ENCODE measurements around the gene HOPX.
"Not testable (repeated sequence)": the region's sequence is repeated elsewhere in the genome, so short reads cannot be mapped to it uniquely, and the experiment has no call there.

HOPX gene

DNA sequence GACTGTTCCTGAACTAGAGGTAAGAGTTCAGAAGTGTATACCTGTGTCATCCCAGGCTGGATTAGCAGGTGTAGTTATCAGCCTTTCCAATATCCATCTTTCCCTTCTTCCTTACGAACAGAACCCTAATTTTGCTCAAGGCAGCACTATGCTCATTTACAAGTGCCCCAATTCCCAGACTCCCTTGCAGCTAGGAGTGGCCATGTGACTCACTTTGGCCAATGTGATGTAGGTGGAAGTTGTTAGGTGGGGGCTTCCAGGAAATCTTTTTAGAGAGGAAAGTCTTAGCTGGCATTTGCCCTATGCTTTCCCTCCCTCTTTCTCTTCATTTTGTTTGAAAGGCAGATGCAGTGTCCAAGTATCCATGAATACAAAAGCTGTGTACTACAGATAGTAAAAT, 34.8 kb downstream of the HOPX start:
- ATAC-seq (replicated peaks) (no peak), DNase-seq (no peak)
- peaks cover 26 to 32% of the 10 kb centered on the region in 2 donors for H3K4me1 Mint-ChIP-seq (ENCODE audit: low read depth in 2 of 2)
- H3K4me3 Mint-ChIP-seq: no peak overlapping the region
- H3K36me3 Mint-ChIP-seq (ENCODE audit: insufficient read depth): no peaks in the 10 kb centered on the region
- no peaks in the 10 kb centered on the region for H3K27me3 Mint-ChIP-seq
- no peaks in the 10 kb centered on the region for H3K9me3 Mint-ChIP-seq
- H3K27ac Mint-ChIP-seq: no peak overlapping the region

DNA sequence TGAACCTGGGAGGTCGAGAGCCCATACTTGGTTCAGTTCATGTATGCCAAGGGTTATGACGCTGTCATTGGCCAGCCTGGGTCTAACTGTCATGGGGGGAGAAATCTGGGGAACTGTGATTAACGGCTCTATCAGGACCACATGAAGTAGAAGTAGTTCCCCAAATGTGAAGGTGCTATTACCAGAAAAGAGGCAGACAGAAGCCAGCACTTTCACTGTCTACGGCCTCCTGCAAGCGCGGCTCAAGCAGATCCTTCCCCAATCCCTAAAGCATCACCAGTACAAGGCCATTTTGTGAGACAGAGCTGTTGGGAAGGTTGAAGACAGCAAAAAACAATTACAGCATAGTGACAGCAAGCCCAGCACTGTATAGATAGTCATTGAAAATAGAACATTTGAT, 37.5 kb downstream of the HOPX start:
- ATAC-seq (replicated peaks): no peak
- peaks cover 17 to 18% of the 10 kb centered on the region in 2 donors for H3K4me1 Mint-ChIP-seq (ENCODE audit: low read depth in 2 of 2)
- H3K4me3 Mint-ChIP-seq: no peak overlapping the region
- H3K36me3 Mint-ChIP-seq (ENCODE audit: insufficient read depth): no peaks in the 10 kb centered on the region
- no peaks in the 10 kb centered on the region for H3K9me3 Mint-ChIP-seq
- H3K27me3 Mint-ChIP-seq: no peaks in the 10 kb centered on the region
- no peak for DNase-seq
- H3K27ac Mint-ChIP-seq: peak overlapping the region in 1 of 2 donors; percentile 58

DNA sequence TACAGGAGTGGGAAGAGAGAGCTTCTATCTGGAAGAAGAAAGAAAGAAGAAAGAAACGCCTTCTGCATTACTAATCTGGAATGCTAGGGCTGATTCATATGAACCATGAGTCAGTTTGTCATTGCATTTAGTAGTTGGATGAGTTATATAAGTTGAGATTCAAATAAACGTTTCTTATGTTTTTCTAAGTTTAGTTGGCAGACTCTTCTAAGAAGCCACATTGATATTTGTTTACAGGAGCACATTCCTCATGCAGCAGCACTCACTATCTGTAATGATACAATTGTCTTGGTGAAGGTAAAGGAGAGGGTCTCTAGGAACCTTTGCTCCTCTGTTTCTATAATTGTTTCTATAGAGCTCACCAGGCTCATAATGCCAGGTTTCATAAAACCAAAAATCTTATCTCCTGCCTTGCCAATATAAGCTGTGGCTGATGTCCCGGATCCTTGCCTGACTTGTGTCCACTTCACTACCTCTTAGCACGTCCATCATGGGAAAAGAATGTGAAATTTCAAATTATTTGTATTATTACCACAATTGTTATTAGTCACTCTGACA, 39.5 kb downstream of the HOPX start:
- Mint-ChIP-seq H3K27ac (no peak overlapping the region), H3K9me3 (no peaks in the 10 kb centered on the region), H3K4me1 (ENCODE audit: low read depth in 2 of 2) (peaks cover 11 to 15% of the 10 kb centered on the region in 2 donors), H3K27me3 (no peaks in the 10 kb centered on the region), H3K4me3 (peak overlapping the region in 1 of 2 donors; percentile 35), H3K36me3 (ENCODE audit: insufficient read depth) (no peaks in the 10 kb centered on the region)
- DNase-seq (no peak), ATAC-seq (replicated peaks) (peak; percentile 40)

DNA sequence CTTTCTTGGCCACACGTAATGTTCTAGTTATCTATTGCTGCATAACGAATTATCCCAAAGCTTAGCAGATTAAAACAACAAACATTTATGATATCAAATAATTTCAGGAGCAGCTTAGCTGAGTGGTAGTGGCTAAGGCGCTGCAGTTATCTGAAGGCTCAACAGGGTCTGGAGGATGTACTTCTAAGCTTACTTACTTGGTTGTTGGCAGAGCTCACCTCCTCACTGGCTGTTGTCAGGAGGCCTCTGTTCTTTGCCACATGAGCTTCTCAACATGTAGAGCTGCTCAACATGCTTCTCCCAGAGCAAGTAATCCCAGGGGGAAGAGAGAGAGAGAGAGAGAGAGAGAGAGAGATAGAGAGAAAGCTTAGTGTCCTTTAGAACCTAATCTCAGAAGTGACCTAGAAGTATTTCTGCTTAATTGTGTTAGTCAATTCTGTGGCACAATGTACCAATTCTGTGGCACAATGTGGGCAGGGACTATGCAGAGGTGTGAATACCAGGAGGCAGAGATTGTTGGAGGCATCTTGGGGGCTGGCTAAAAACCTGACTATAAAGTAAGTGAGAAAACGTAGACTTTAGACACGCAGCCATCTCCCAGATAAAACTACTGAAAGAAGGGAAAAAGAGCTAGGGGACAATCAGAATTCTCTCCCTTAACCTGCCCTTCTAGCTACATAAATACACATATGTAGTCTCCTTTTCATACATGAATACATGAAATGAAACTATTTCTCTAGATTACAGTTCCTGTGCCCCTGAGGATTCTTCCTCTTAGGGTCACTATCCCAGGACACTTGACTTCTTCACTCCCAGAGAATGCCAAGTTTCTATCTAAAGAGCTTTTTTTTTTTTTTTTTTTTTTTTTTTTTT, 40.2 kb downstream of the HOPX start:
- Mint-ChIP-seq H3K4me1 (ENCODE audit: low read depth in 2 of 2) (peaks cover 11 to 15% of the 10 kb centered on the region in 2 donors), H3K27me3 (no peaks in the 10 kb centered on the region), H3K4me3 (peak overlapping the region; percentile 1 to 35), H3K9me3 (no peaks in the 10 kb centered on the region), H3K36me3 (ENCODE audit: insufficient read depth) (no peaks in the 10 kb centered on the region), H3K27ac (peak overlapping the region in 1 of 2 donors; percentile 3)
- DNase-seq: no peak
- ATAC-seq (replicated peaks): peak; percentile 75

DNA sequence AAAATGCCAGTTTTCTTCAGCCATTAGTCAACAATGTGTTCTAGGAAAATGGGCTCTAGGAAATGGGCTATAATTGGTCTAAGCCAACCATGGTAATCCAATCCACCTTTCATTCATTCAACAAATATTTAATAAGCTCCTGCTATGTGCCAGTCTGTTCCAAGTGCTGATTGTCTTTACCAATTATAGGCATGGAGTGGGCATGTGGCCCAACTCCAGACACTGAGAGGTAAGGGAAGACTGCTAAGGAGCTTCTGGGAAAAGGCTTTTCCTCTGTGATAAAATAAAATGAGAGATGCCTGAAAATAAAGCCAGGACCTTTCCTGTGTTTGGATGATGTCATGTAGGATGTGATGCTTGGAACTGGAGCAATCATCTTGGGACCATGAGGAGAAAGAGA, 43.3 kb downstream of the HOPX start:
- ATAC-seq (replicated peaks): no peak
- Mint-ChIP-seq H3K36me3 (ENCODE audit: insufficient read depth) (no peaks in the 10 kb centered on the region), H3K4me3 (no peak overlapping the region), H3K27ac (no peak overlapping the region), H3K9me3 (no peaks in the 10 kb centered on the region), H3K27me3 (no peaks in the 10 kb centered on the region), H3K4me1 (ENCODE audit: low read depth in 2 of 2) (peaks cover 11 to 15% of the 10 kb centered on the region in 2 donors)
- no peak for DNase-seq

DNA sequence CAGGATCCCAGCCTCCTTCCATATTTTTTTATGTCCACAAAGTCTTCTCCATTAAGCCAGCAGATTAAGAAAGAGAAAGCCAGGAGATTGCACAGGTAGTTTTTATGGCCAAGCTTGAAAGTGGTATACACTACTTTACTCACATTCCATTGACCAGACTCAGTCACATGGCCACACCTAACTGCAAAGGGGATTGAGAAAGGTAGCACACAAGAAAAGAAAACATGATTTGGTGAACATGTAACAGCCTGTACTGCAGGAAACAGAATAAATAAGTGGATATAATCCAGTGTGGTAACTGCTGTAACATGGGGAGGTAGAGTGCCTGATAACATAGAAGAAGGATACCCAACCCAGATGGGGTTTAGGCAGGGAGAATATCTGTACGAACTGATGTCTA, 43.9 kb downstream of the HOPX start:
- no peak for DNase-seq
- ATAC-seq (replicated peaks): no peak
- Mint-ChIP-seq H3K27ac (no peak overlapping the region), H3K4me1 (ENCODE audit: low read depth in 2 of 2) (peaks cover 11 to 15% of the 10 kb centered on the region in 2 donors), H3K27me3 (no peaks in the 10 kb centered on the region), H3K9me3 (no peaks in the 10 kb centered on the region), H3K4me3 (no peak overlapping the region), H3K36me3 (ENCODE audit: insufficient read depth) (no peaks in the 10 kb centered on the region)

DNA sequence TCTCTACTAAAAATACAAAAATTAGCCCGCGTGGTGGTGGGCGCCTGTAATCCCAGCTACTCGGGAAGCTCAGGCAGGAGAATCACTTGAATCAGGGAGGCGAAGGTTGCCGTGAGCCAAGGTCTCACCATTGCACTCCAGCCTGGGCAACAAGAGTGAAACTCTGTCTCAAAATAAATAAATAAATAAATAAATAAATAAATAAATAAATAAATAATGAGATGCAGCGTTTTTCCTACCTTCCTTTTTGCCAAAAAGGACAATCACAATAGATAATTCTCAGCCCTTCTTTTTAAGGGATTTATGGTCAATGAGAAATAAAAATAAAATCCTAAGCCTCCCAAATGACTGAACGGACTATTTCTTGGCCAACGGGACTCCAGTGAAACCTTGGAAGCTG, 46.1 kb downstream of the HOPX start:
- not testable (repeated sequence) for H3K4me1 Mint-ChIP-seq (ENCODE audit: low read depth in 2 of 2); H3K9me3 Mint-ChIP-seq; H3K36me3 Mint-ChIP-seq (ENCODE audit: insufficient read depth); ATAC-seq (replicated peaks); DNase-seq; H3K27me3 Mint-ChIP-seq; H3K4me3 Mint-ChIP-seq; H3K27ac Mint-ChIP-seq

DNA sequence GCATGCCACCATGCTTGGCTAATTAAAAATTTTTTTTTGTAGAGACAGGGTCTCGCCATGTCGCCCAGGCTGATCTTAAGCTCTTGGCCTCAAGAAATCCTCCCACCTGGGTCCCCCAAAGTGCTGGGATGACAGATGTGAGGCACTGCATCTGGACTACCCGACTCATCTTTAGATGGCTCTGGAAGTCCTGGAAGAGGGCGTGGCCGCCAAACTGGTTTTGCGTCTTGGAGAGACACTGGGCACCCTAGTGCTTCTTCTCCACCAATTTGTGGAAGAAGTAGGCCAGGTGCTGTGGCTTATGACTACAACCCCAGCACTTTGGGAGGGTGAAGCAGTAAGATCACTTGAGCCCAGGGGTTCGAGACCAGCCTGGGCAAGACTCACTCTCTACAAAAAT, 47.6 kb downstream of the HOPX start:
- ATAC-seq (replicated peaks) (no peak), DNase-seq (no peak)
- H3K4me3 Mint-ChIP-seq: no peak overlapping the region
- peaks cover 0 to 2% of the 10 kb centered on the region in 2 donors for H3K4me1 Mint-ChIP-seq (ENCODE audit: low read depth in 2 of 2)
- peak overlapping the region in 1 of 2 donors; percentile 36 for H3K27ac Mint-ChIP-seq
- no peaks in the 10 kb centered on the region for H3K27me3 Mint-ChIP-seq
- no peaks in the 10 kb centered on the region for H3K36me3 Mint-ChIP-seq (ENCODE audit: insufficient read depth)
- no peaks in the 10 kb centered on the region for H3K9me3 Mint-ChIP-seq

- no peak overlapping the region for H3K27ac Mint-ChIP-seq
- no peaks in the 10 kb centered on the region for H3K27me3 Mint-ChIP-seq
- no peaks in the 10 kb centered on the region for H3K9me3 Mint-ChIP-seq
- ATAC-seq (replicated peaks): no peak
- H3K4me1 Mint-ChIP-seq (ENCODE audit: low read depth in 2 of 2): peaks cover 7 to 8% of the 10 kb centered on the region in 2 donors
- no peaks in the 10 kb centered on the region for H3K36me3 Mint-ChIP-seq (ENCODE audit: insufficient read depth)
- no peak for DNase-seq
- H3K4me3 Mint-ChIP-seq: no peak overlapping the region
Measured at GRCh38 chr4:56630876-56631666, 50.0 kb downstream of the HOPX start.

GRCh38 chr4:56628592-56628991, 52.5 kb downstream of the HOPX start:
- H3K4me1 Mint-ChIP-seq (ENCODE audit: low read depth in 2 of 2): peaks cover 7 to 8% of the 10 kb centered on the region in 2 donors
- peaks cover 0 to 6% of the 10 kb centered on the region in 2 donors for H3K9me3 Mint-ChIP-seq
- H3K4me3 Mint-ChIP-seq: no peak overlapping the region
- ATAC-seq (replicated peaks) (no peak), DNase-seq (no peak)
- H3K36me3 Mint-ChIP-seq (ENCODE audit: insufficient read depth): no peaks in the 10 kb centered on the region
- no peak overlapping the region for H3K27ac Mint-ChIP-seq
- no peaks in the 10 kb centered on the region for H3K27me3 Mint-ChIP-seq

DNA sequence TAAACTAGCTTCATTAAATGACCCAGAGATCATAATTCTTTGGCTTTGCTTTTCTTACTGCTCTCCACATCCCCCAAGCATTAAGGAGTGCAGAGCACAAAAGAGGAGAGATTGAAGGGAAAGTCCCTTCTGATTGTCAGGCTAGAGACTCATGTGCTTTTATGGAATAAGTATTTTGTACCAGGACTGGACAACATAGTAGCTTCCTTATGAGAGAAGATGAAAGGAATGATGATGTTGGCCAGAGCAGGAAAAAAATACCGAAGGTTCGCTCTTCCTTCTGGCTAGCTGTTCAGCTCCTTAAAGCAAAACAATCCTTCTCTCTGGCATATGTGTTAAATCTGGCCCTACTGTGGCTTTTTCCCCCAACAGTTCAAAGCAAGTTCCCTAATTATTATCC, 53.1 kb downstream of the HOPX start:
- no peaks in the 10 kb centered on the region for H3K27me3 Mint-ChIP-seq
- no peaks in the 10 kb centered on the region for H3K36me3 Mint-ChIP-seq (ENCODE audit: insufficient read depth)
- no peak overlapping the region for H3K4me3 Mint-ChIP-seq
- no peak overlapping the region for H3K27ac Mint-ChIP-seq
- DNase-seq (no peak), ATAC-seq (replicated peaks) (no peak)
- H3K9me3 Mint-ChIP-seq: peaks cover 0 to 6% of the 10 kb centered on the region in 2 donors
- peaks cover 7 to 8% of the 10 kb centered on the region in 2 donors for H3K4me1 Mint-ChIP-seq (ENCODE audit: low read depth in 2 of 2)

- peaks cover 0 to 6% of the 10 kb centered on the region in 2 donors for H3K9me3 Mint-ChIP-seq
- H3K27ac Mint-ChIP-seq: no peak overlapping the region
- H3K36me3 Mint-ChIP-seq (ENCODE audit: insufficient read depth): no peaks in the 10 kb centered on the region
- ATAC-seq (replicated peaks) (peak; percentile 39), DNase-seq (no peak)
- H3K4me1 Mint-ChIP-seq (ENCODE audit: low read depth in 2 of 2): peaks cover 7 to 8% of the 10 kb centered on the region in 2 donors
- no peak overlapping the region for H3K4me3 Mint-ChIP-seq
- H3K27me3 Mint-ChIP-seq: no peaks in the 10 kb centered on the region
Measured at GRCh38 chr4:56627375-56627774, 53.7 kb downstream of the HOPX start.

DNA sequence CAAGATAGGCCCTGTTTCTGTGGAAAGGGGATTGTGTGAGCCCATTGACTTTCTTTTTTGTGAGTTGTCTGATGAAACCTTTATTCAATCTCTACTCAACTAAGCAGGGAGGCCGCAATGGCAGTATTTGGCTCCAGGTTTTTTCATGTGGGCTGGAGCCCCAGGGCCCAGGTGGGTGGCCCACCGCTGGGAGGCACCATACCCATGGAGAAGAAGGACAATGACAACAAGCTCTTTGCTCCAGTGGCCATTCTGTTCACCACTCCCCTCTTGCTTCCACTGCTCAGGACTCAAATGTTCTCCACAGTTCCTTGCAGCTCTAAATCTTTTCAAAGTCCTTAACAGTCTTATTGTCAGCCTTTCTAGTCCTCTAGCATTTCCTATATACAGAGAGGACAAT, 54.1 kb downstream of the HOPX start:
- Mint-ChIP-seq H3K27ac (no peak overlapping the region), H3K9me3 (peaks cover 0 to 6% of the 10 kb centered on the region in 2 donors), H3K4me3 (no peak overlapping the region), H3K36me3 (ENCODE audit: insufficient read depth) (no peaks in the 10 kb centered on the region), H3K4me1 (ENCODE audit: low read depth in 2 of 2) (peaks cover 7 to 8% of the 10 kb centered on the region in 2 donors), H3K27me3 (peaks cover 0 to under 1% of the 10 kb centered on the region in 2 donors)
- ATAC-seq (replicated peaks): peak; percentile 44
- peak; percentile 9 to 20 (median 12) for DNase-seq
